CD4-positive, alpha-beta T cell (primary cell): Measurements from ENCODE around the gene GYS1. TPM values are rescaled to one million over a fixed set of nuclear protein-coding genes. Genes with fewer than 3 reads are reported as not detected.

ENCODE experiments used
- ATAC-seq: fragments of 200-7000 bp; cut with Tn5 transposase; one replicate; pipeline ENCODE4 v1.10.0; 2022; ENCODE audit warnings: mild to moderate bottlenecking; ENCODE audit not compliant: poor library complexity
- CTCF ChIA-PET: fragments of 350-600 bp; sonication (Branson Sonifier 250); formaldehyde crosslinking; loops from one replicate; lab custom pipeline; 2021; ENCODE audit warnings: antibody characterized with exemption, inconsistent platforms; lab: Charles Lee
- POLR2A ChIA-PET: fragments of 350-600 bp; sonication (Branson Sonifier 250); formaldehyde crosslinking; loops from one replicate; lab custom pipeline; 2021; ENCODE audit warnings: antibody characterized with exemption, inconsistent platforms; lab: Charles Lee
- DNase-seq, 14 experiments: peaks; one replicate each; pipeline ENCODE4 v3.0.0-alpha.2; 2013 to 2020; ENCODE audit warnings: mixed read lengths in 2 of 14
- H3K27ac ChIP-seq, 2 donors: one replicate each; pipeline versions ENCODE4 v1.5.1 to v1.7.0; 2013; ENCODE audit warnings: low read length in 2 of 2, low read depth in 1 of 2, mild to moderate bottlenecking in 1 of 2
- H3K27me3 ChIP-seq, 2 experiments: 1 replicate in 1 of 2; 2 replicates in 1 of 2; pipeline versions ENCODE4 v1.6.1 to v1.7.0; 2013; ENCODE audit warnings: low read length in 2 of 2, control low read depth in 1 of 2, mild to moderate bottlenecking in 1 of 2, moderate library complexity in 1 of 2; ENCODE audit not compliant: insufficient read depth in 2 of 2, control insufficient read depth in 1 of 2
- H3K36me3 ChIP-seq: one replicate; pipeline ENCODE4 v1.6.1; 2013; ENCODE audit warnings: low read length, control low read depth; ENCODE audit not compliant: insufficient read depth
- H3K4me1 ChIP-seq: one replicate; pipeline ENCODE4 v1.6.1; 2013; ENCODE audit warnings: low read length, control low read depth; ENCODE audit not compliant: insufficient read depth
- H3K4me3 ChIP-seq: one replicate; pipeline ENCODE4 v1.5.1; 2013; ENCODE audit warnings: mild to moderate bottlenecking, low read length, moderate library complexity
- H3K9me3 ChIP-seq, 2 experiments: 1 replicate in 1 of 2; 2 replicates in 1 of 2; pipeline versions ENCODE4 v1.6.1 to v1.7.0; 2013; ENCODE audit warnings: low read length in 2 of 2, mild to moderate bottlenecking in 2 of 2, control low read depth in 1 of 2, moderate library complexity in 1 of 2; ENCODE audit not compliant: control insufficient read depth in 1 of 2, insufficient read depth in 1 of 2
- H3K27ac Mint-ChIP-seq: one replicate; pipeline ENCODE4 v1.8.0; 2020; ENCODE audit warnings: mixed read lengths
- H3K27me3 Mint-ChIP-seq: one replicate; pipeline ENCODE4 v1.8.0; 2021; ENCODE audit warnings: mixed read lengths
- H3K36me3 Mint-ChIP-seq: one replicate; pipeline ENCODE4 v1.8.0; 2021; ENCODE audit warnings: low read depth, mixed read lengths
- H3K4me1 Mint-ChIP-seq: one replicate; pipeline ENCODE4 v1.8.0; 2021; ENCODE audit warnings: low read depth, mixed read lengths
- H3K4me3 Mint-ChIP-seq: one replicate; pipeline ENCODE4 v1.8.0; 2020; ENCODE audit warnings: mild to moderate bottlenecking, mixed read lengths
- H3K9me3 Mint-ChIP-seq: one replicate; pipeline ENCODE4 v1.8.0; 2020; ENCODE audit warnings: mixed read lengths
- CTCF ChIP-seq: fragments of 200-600 bp; IDR thresholded peaks from one replicate; pipeline ENCODE4 v1.8.0; 2022; ENCODE audit warnings: antibody characterized with exemption, mild to moderate bottlenecking
- intact Hi-C, 2 experiments: fragments of 100-400 bp; cut with DNase I in 1 of 2; cut with micrococcal nuclease in 1 of 2; formaldehyde crosslinking; loops; one replicate each; pipeline versions ENCODE4 v1.15.1 to v1.9.0; 2023 to 2025; cut with DNase I, micrococcal nuclease
- total RNA-seq, 174 experiments: library from RNA in 2 of 174; stranded (reverse) in 2 of 174; gene quantifications; one replicate each; pipeline ENCODE4 v1.2.3 and lab custom pipeline; 2021 to 2026

GYS1 gene
- total RNA-seq, 2 experiments from 2014 or later = 13.2 to 14.1 TPM

DNA sequence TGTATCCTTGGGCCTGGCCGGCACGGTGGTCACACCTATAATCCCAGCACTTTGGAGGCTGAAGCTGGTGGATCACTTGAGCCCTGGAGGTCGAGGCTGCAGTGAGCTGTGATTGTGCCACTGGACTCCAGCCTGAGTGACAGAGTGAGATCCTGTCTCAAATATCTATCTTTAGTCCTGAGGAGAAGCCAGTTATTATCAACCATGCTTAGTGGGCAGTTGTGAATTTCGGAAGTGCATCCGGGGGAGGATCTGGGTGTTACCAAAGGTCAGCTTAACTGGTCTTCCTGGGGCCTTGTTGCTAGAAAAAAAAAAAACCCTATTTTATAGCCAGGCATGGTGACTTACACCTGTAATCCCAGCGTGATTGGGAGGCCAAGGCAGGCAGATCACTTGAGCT is 50.0 kb downstream of the GYS1 start:
- Histone ChIP-seq H3K9me3 (peaks cover 0 to 24% of the 10 kb centered on the region in 2 experiments), H3K36me3 (no peaks in the 10 kb centered on the region), H3K4me3 (no peak overlapping the region), H3K27me3 (no peaks in the 10 kb centered on the region), H3K4me1 (no peaks in the 10 kb centered on the region), H3K27ac (no peak overlapping the region)
- Mint-ChIP-seq H3K4me3 (no peak overlapping the region), H3K9me3 (no peaks in the 10 kb centered on the region), H3K27ac (no peak overlapping the region), H3K4me1 (no peaks in the 10 kb centered on the region), H3K27me3 (no peaks in the 10 kb centered on the region), H3K36me3 (peaks cover 12% of the 10 kb centered on the region)
- ATAC-seq (no peak), DNase-seq (no peak)
- POLR2A ChIA-PET = no interaction called here
- CTCF ChIA-PET = no interaction called here
- TF ChIP-seq CTCF = no peak
- intact Hi-C loops = no loop called here

DNA sequence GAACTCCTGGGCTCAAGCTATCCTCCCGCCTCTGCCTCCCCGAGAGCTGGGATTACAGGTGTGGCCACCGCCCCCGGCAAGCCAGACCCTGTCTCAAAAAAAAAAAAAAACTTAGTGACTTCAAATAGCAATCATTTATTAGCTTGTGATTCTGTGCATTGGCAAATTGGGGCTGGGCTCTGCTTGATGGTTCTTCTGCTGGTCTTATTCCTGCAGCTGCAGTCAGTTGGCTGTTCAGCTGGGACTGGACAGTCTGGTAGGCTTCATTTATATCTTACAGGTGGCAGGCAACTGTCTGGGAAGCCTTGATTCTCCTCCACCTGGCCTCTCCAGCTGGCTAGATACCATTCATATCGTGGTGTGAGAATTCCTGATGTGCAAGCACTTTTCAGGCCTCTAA is 52.2 kb downstream of the GYS1 start:
- Mint-ChIP-seq H3K36me3 (peaks cover 12% of the 10 kb centered on the region), H3K27me3 (no peaks in the 10 kb centered on the region), H3K4me1 (no peaks in the 10 kb centered on the region), H3K27ac (no peak overlapping the region), H3K9me3 (no peaks in the 10 kb centered on the region), H3K4me3 (no peak overlapping the region)
- H3K27ac ChIP-seq = no peak overlapping the region
- DNase-seq (no peak), ATAC-seq (no peak)
- no peaks in the 10 kb centered on the region for H3K27me3 ChIP-seq
- no peak for TF ChIP-seq CTCF
- POLR2A ChIA-PET = no interaction called here
- H3K36me3 ChIP-seq = no peaks in the 10 kb centered on the region
- no peaks in the 10 kb centered on the region for H3K4me1 ChIP-seq
- H3K9me3 ChIP-seq = peaks cover 0 to 8% of the 10 kb centered on the region in 2 experiments
- H3K4me3 ChIP-seq = no peak overlapping the region
- CTCF ChIA-PET = interaction anchor here (0.9 kb wide), 1 partner anchor 30 kb away, joined by 3 read pairs; no protein-coding TSS in a partner anchor
- intact Hi-C loops = no loop called here

DNA sequence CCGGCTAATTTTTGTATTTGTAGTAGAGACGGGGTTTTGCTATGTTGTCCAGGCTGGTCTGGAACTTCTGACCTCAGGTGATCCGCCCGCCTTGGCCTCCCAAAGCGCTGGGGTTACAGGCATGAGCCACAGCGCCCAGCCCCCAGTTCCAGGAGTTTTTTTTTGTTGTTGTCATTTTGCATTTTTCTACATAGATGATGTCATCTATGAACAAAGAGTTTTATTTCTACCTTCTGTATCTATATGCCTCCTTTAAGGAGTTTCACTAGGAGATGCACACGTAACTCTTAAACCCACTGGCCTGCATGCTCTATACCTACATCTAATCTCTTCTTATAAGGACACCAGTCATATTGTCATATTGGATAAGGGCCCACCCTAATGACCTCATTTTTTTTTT is 54.9 kb downstream of the GYS1 start:
- no peak overlapping the region for H3K27ac ChIP-seq
- H3K9me3 ChIP-seq = peaks cover 0 to 8% of the 10 kb centered on the region in 2 experiments
- no peaks in the 10 kb centered on the region for H3K27me3 Mint-ChIP-seq
- CTCF ChIA-PET = no interaction called here
- no peak overlapping the region for H3K4me3 ChIP-seq
- peaks cover 14% of the 10 kb centered on the region for H3K4me1 Mint-ChIP-seq
- H3K9me3 Mint-ChIP-seq = no peaks in the 10 kb centered on the region
- no peaks in the 10 kb centered on the region for H3K36me3 ChIP-seq
- POLR2A ChIA-PET = no interaction called here
- no peaks in the 10 kb centered on the region for H3K27me3 ChIP-seq
- DNase-seq (no peak), ATAC-seq (no peak)
- peaks cover 8% of the 10 kb centered on the region for H3K4me1 ChIP-seq
- intact Hi-C loops = no loop called here
- no peak for TF ChIP-seq CTCF
- H3K4me3 Mint-ChIP-seq = no peak overlapping the region
- no peak overlapping the region for H3K27ac Mint-ChIP-seq
- H3K36me3 Mint-ChIP-seq = peaks cover 12% of the 10 kb centered on the region
